ENCODE data around the gene SOX3.

SOX3 gene
- total RNA-seq = 0 to 0.07 (median 0) reads per million in 18 experiments

GRCh38 chrX:140504371-140505324, at the start of gene SOX3:
Gene SOX3, minus strand, starts transcription at chrX:140505069. Its CDS starts 9 bp downstream, at chrX:140505060.
- DNase-seq = no peak

GRCh38 chrX:140548985-140549384, 44.1 kb upstream of the SOX3 start:
- no peak for DNase-seq

GRCh38 chrX:140526171-140526570, 21.3 kb upstream of the SOX3 start:
- DNase-seq = no peak

GRCh38 chrX:140525448-140525847, 20.6 kb upstream of the SOX3 start:
- DNase-seq = no peak

- DNase-seq = no peak
These were observed 19.7 kb upstream of the SOX3 start for GRCh38 chrX:140524556-140524955.

GRCh38 chrX:140521393-140521792, 16.5 kb upstream of the SOX3 start:
- no peak for DNase-seq

- no peak for DNase-seq
These were observed 9.7 kb upstream of the SOX3 start for GRCh38 chrX:140514554-140514953.

GRCh38 chrX:140510895-140511295, 6.0 kb upstream of the SOX3 start:
- DNase-seq = no peak

- DNase-seq = no peak
These were observed 5.4 kb upstream of the SOX3 start for GRCh38 chrX:140510306-140510676.

- DNase-seq = no peak
These were observed 4.8 kb upstream of the SOX3 start for GRCh38 chrX:140509468-140510305.

GRCh38 chrX:140508958-140509357, 4.1 kb upstream of the SOX3 start:
- no peak for DNase-seq

- DNase-seq = no peak
These were observed 3.1 kb upstream of the SOX3 start for GRCh38 chrX:140507982-140508305.

- no peak for DNase-seq
These were observed 2.5 kb upstream of the SOX3 start for GRCh38 chrX:140507223-140507981.

- no peak for DNase-seq
These were observed 810 bp upstream of the SOX3 start for GRCh38 chrX:140505421-140506337.

- no peak for DNase-seq
These were observed 1.0 kb downstream of the SOX3 start for GRCh38 chrX:140503714-140504351.

GRCh38 chrX:140503238-140503601, 1.6 kb downstream of the SOX3 start:
- DNase-seq = no peak

GRCh38 chrX:140502491-140503237, 2.2 kb downstream of the SOX3 start:
- DNase-seq = no peak

- DNase-seq = no peak
These were observed 2.9 kb downstream of the SOX3 start for GRCh38 chrX:140501940-140502468.

GRCh38 chrX:140501321-140501720, 3.5 kb downstream of the SOX3 start:
- no peak for DNase-seq

- DNase-seq = no peak
These were observed 4.4 kb downstream of the SOX3 start for GRCh38 chrX:140500441-140500840.
